Keratinocyte (primary cell): ENCODE results near the gene HOXA6. TPM values are rescaled to one million over a fixed set of nuclear protein-coding genes. Genes with fewer than 3 reads are reported as not detected.

Source experiments
- DNase-seq: peaks from one replicate; pipeline ENCODE4 v3.0.0-alpha.2; 2011; ENCODE audit warnings: low read depth, missing footprints, low spot score
- FAIRE-seq: peaks from 2 replicates; lab custom pipeline; 2011; peaks lifted over from hg19 to GRCh38; lab: Jason Lieb, UNC
- H2AFZ ChIP-seq: 2 replicates; pipeline ENCODE4 v1.6.0; 2012; ENCODE audit warnings: low read length, control low read depth, inconsistent platforms; ENCODE audit not compliant: control insufficient read depth
- H3K27ac ChIP-seq: 2 replicates; pipeline ENCODE4 v1.5.1; 2011; ENCODE audit warnings: low read length; ENCODE audit not compliant: control insufficient read depth, insufficient read depth
- H3K27me3 ChIP-seq: 3 replicates; pipeline ENCODE4 v1.6.0; 2011; ENCODE audit warnings: low read length; ENCODE audit not compliant: control insufficient read depth, insufficient read depth; ENCODE audit errors: extremely low read depth
- H3K36me3 ChIP-seq, 2 experiments: 2 replicates in 1 of 2; 3 replicates in 1 of 2; pipeline ENCODE4 v1.5.1; 2011; ENCODE audit warnings: low read length in 2 of 2, mild to moderate bottlenecking in 1 of 2; ENCODE audit not compliant: control insufficient read depth in 2 of 2, insufficient read depth in 2 of 2; ENCODE audit errors: extremely low read depth in 1 of 2
- H3K4me1 ChIP-seq: 3 replicates; pipeline ENCODE4 v1.5.1; 2011; ENCODE audit warnings: low read length; ENCODE audit not compliant: control insufficient read depth, insufficient read depth; ENCODE audit errors: extremely low read depth
- H3K4me2 ChIP-seq: 3 replicates; pipeline ENCODE4 v1.6.0; 2011; ENCODE audit warnings: low read depth, low read length; ENCODE audit not compliant: control insufficient read depth, insufficient read depth; ENCODE audit errors: extremely low read depth
- H3K4me3 ChIP-seq, 3 experiments: fragments of 200-600 bp in 1 of 3; sonication (generic) in 1 of 3; 2 replicates in 2 of 3; 3 replicates in 1 of 3; pipeline ENCODE4 v1.5.1; 2011 to 2016; ENCODE audit warnings: low read length in 3 of 3, mild to moderate bottlenecking in 3 of 3, control low read depth in 2 of 3, inconsistent platforms in 1 of 3, low read depth in 1 of 3, mixed read lengths in 1 of 3, mixed run types in 1 of 3, moderate library complexity in 1 of 3; ENCODE audit not compliant: control insufficient read depth in 2 of 3, insufficient read depth in 2 of 3; ENCODE audit errors: extremely low read depth in 1 of 3
- H3K79me2 ChIP-seq: 2 replicates; pipeline ENCODE4 v1.6.0; 2012; ENCODE audit warnings: low read length; ENCODE audit not compliant: control insufficient read depth, insufficient read depth
- H3K9ac ChIP-seq: 3 replicates; pipeline ENCODE4 v1.6.0; 2011; ENCODE audit warnings: low read length; ENCODE audit not compliant: control insufficient read depth, insufficient read depth; ENCODE audit errors: extremely low read depth
- H3K9me1 ChIP-seq: 3 replicates; pipeline ENCODE4 v1.6.0; 2011; ENCODE audit warnings: low read length; ENCODE audit not compliant: control insufficient read depth, insufficient read depth; ENCODE audit errors: extremely low read depth
- H3K9me3 ChIP-seq: 2 replicates; pipeline ENCODE4 v1.5.1; 2012; ENCODE audit warnings: low read depth, low read length; ENCODE audit not compliant: control insufficient read depth
- H4K20me1 ChIP-seq: 3 replicates; pipeline ENCODE4 v1.6.0; 2011; ENCODE audit warnings: low read length; ENCODE audit not compliant: control insufficient read depth, insufficient read depth; ENCODE audit errors: extremely low read depth
- EZH2 ChIP-seq: IDR thresholded peaks from one replicate; pipeline ENCODE4 v1.6.1; 2012; ENCODE audit warnings: inconsistent platforms, mild to moderate bottlenecking, low read length, moderate library complexity
- dilution Hi-C: fragments of 300-500 bp; cut with MboI; formaldehyde crosslinking; loops from one replicate; pipeline ENCODE4 v1.7.0; 2020; ENCODE audit warnings: low sequenced_read_pairs; ENCODE audit not compliant: extremely low pct_ligation_motif_present
- polyA plus RNA-seq, 5 experiments: library from polyadenylated mRNA; depleted of rRNA in 3 of 5; stranded (reverse) in 3 of 5; stranded (forward) in 1 of 5; unstranded in 1 of 5; fragments of >200 nt; gene quantifications; 1 replicate in 1 of 5; 2 replicates in 3 of 5; 3 replicates in 1 of 5; pipeline versions ENCODE4 v1.2.1 to v1.2.3, GENCODE V29; 2011 to 2012; ENCODE audit warnings: missing spikeins in 2 of 5, low read depth in 1 of 5, low replicate concordance in 1 of 5
- TF ChIP-seq, protein P1 (sequence below), 3 experiments: IDR thresholded peaks in 1 of 3; conservative IDR thresholded peaks in 1 of 3; optimal IDR thresholded peaks in 1 of 3; 2 replicates in 2 of 3; 3 replicates in 1 of 3; pipeline versions ENCODE3 to v1.5.1; 2011; ENCODE audit warnings: low read length in 3 of 3, mild to moderate bottlenecking in 3 of 3, moderate library complexity in 2 of 3, control low read depth in 1 of 3, inconsistent platforms in 1 of 3; ENCODE audit not compliant: insufficient read depth in 2 of 3; ENCODE audit errors: extremely low read depth in 1 of 3

Gene HOXA6
- polyA plus RNA-seq, 1 donor (not counting 4 experiments of a cell fraction or from before 2014, with no cell fraction given) = 0.54 TPM

DNA sequence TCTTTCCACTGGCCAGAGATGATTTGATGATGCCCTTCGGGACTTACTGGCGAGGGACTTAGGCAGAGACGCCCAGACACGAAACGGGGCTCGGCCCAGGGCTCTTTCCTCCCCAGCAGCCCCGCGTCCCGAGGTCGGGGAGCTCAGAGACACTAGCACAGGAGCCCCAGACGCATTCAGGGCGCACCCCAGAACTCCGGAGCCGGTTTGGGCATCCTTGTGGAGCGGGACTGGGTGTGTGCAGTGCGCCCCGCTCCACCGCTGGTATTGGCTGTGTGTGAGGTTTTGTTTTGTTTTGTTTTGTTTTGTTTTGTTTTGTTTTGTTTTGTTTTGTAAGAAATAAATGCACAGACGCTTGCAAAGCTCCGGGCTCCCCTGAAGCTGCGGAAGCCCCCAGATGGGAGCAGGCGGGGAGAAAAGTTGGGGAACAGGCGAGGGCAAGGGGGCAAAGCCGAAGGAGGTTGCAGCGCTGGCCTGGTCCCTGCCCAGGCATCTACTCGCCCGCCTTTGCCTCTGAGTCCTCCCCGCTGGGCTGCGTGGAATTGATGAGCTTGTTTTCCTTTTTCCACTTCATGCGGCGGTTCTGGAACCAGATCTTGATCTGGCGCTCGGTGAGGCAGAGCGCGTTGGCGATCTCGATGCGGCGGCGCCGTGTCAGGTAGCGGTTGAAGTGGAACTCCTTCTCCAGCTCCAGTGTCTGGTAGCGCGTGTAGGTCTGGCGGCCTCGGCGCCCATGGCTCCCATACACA lies 2.2 kb downstream of the HOXA6 start:
- peak overlapping the region; percentile 93 for H3K9ac ChIP-seq
- H3K4me2 ChIP-seq = peak overlapping the region; percentile 94
- H3K4me3 ChIP-seq = peak overlapping the region in 2 of 3 experiments; percentile 65 to 71

DNA sequence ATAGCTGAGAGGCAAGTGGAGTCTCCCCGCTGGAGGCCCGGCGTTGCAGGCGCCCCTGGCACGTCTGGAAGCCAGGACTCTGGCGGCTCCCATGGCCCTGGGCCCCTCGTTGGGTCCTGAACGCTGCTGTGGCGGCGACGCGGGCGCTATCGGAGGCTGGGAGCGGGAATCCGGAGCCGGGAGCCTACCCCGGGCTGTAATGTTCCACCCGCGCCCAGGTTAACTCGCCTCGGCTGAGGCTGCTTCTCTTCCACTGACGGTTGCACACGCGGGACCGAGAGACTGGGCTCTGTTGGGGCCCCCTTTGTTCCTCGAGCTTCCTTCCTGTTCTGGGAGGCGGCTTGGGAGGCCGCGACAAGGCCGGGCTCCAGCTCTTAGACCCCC lies 2.8 kb downstream of the HOXA6 start:
- Histone ChIP-seq H3K4me1 (peaks cover 55% of the 10 kb centered on the region), H3K9me1 (no peaks in the 10 kb centered on the region), H3K27ac (peak overlapping the region; percentile 77), H3K4me3 (peak overlapping the region in 2 of 3 experiments; percentile 65 to 71), H3K9ac (peak overlapping the region; percentile 93), H3K4me2 (peak overlapping the region; percentile 94), H3K27me3 (no peaks in the 10 kb centered on the region), H3K36me3 (peaks cover 3 to 7% of the 10 kb centered on the region in 2 experiments), H2AFZ (no peak overlapping the region), H4K20me1 (no peaks in the 10 kb centered on the region), H3K9me3 (no peaks in the 10 kb centered on the region), H3K79me2 (peaks cover 89% of the 10 kb centered on the region)
- no peak for DNase-seq
- FAIRE-seq = no peak
- dilution Hi-C loops = no loop called here
- TF ChIP-seq EZH2 = no peak
- TF ChIP-seq, protein P1, sequence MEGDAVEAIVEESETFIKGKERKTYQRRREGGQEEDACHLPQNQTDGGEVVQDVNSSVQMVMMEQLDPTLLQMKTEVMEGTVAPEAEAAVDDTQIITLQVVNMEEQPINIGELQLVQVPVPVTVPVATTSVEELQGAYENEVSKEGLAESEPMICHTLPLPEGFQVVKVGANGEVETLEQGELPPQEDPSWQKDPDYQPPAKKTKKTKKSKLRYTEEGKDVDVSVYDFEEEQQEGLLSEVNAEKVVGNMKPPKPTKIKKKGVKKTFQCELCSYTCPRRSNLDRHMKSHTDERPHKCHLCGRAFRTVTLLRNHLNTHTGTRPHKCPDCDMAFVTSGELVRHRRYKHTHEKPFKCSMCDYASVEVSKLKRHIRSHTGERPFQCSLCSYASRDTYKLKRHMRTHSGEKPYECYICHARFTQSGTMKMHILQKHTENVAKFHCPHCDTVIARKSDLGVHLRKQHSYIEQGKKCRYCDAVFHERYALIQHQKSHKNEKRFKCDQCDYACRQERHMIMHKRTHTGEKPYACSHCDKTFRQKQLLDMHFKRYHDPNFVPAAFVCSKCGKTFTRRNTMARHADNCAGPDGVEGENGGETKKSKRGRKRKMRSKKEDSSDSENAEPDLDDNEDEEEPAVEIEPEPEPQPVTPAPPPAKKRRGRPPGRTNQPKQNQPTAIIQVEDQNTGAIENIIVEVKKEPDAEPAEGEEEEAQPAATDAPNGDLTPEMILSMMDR (optimal IDR thresholded peaks at IDR 0.05 in 1 of 3, IDR thresholded peaks at IDR 0.05 in 1 of 3, conservative IDR thresholded peaks at IDR 0.05 in 1 of 3; ENCODE audit: extremely low read depth in 1 of 3, insufficient read depth in 2 of 3, low read length in 3 of 3) = no peak

More for the DNA sequence above, 2.2 kb downstream of the HOXA6 start:
- no peaks in the 10 kb centered on the region for H3K27me3 ChIP-seq
- H3K4me1 ChIP-seq = peaks cover 53% of the 10 kb centered on the region
- no peak for FAIRE-seq
- H2AFZ ChIP-seq = peak overlapping the region; percentile 17
- dilution Hi-C loops = no loop called here
- no peaks in the 10 kb centered on the region for H4K20me1 ChIP-seq
- TF ChIP-seq, protein P1 (optimal IDR thresholded peaks at IDR 0.05 in 1 of 3, IDR thresholded peaks at IDR 0.05 in 1 of 3, conservative IDR thresholded peaks at IDR 0.05 in 1 of 3; ENCODE audit: extremely low read depth in 1 of 3, insufficient read depth in 2 of 3, low read length in 3 of 3) = no peak
- no peak for TF ChIP-seq EZH2
- peak overlapping the region; percentile 77 for H3K27ac ChIP-seq
- no peaks in the 10 kb centered on the region for H3K9me1 ChIP-seq
- no peaks in the 10 kb centered on the region for H3K9me3 ChIP-seq
- peaks cover 3 to 7% of the 10 kb centered on the region in 2 experiments for H3K36me3 ChIP-seq
- H3K79me2 ChIP-seq = peaks cover 92% of the 10 kb centered on the region
- no peak for DNase-seq
